Activated T-helper 1 cell treated with anti-CD3 and anti-CD28 coated beads, Interleukin-12 subunit alpha, Interleukin-12 subunit beta, Interleukin-2, Interleukin-4 antibody, amounts not matched to agents 30 ng/mL and 10 ng/mL and 1 ng/mL, durations not matched to agents 14 hours and 24 hours and 36 hours (primary cell): ENCODE data around the gene ZCWPW1. TPM values are rescaled to one million over a fixed set of nuclear protein-coding genes. Genes with fewer than 3 reads are reported as not detected.

Experiments
- DNase-seq: peaks from one replicate; pipeline ENCODE4 v3.0.0; 2021; ENCODE audit warnings: low spot score
- H3K27ac Mint-ChIP-seq: one replicate; pipeline ENCODE4 v1.8.0; 2021; ENCODE audit warnings: mild to moderate bottlenecking, mixed read lengths
- H3K27me3 Mint-ChIP-seq: one replicate; pipeline ENCODE4 v1.8.0; 2022; ENCODE audit warnings: mild to moderate bottlenecking, moderate library complexity, mixed read lengths; ENCODE audit not compliant: insufficient read depth
- H3K36me3 Mint-ChIP-seq: one replicate; pipeline ENCODE4 v1.8.0; 2021; ENCODE audit warnings: low read depth, mixed read lengths
- H3K4me1 Mint-ChIP-seq: one replicate; pipeline ENCODE4 v1.8.0; 2021; ENCODE audit warnings: low read depth, mixed read lengths
- H3K4me3 Mint-ChIP-seq: one replicate; pipeline ENCODE4 v1.8.0; 2021; ENCODE audit warnings: mild to moderate bottlenecking, moderate library complexity, mixed read lengths
- H3K9me3 Mint-ChIP-seq: one replicate; pipeline ENCODE4 v1.8.0; 2021; ENCODE audit warnings: mixed read lengths
- intact Hi-C: fragments of 100-400 bp; cut with micrococcal nuclease; formaldehyde crosslinking; loops from one replicate; pipeline ENCODE4 v1.15.1; 2024
- total RNA-seq: library from RNA; stranded (reverse); gene quantifications from 2 replicates; pipeline ENCODE4 v1.2.3, GENCODE V29; 2022

The ZCWPW1 gene
- total RNA-seq, 1 donor from 2014 or later: 2.0 TPM

DNA sequence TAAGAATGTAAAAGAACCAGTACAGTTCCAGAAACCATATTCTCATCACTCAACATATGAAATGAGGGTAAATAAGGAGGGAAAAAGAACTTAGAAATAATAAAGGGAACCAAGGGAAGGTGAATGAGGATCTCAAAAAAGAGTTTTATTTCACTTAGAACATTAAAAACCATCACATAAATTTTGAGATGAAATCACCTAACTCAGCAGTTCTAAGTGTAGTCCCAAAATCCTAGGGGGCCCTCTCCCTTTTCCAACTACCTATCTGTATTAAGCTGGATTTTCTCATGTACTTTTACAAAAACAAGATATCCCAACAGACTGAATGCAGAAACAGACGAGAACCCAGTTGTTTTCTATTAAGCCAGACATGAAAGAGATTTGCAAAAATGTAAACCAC lies 3.2 kb downstream of the ZCWPW1 start:
- Mint-ChIP-seq H3K27ac (no peak overlapping the region), H3K9me3 (peaks cover 5% of the 10 kb centered on the region), H3K27me3 (peaks cover 17% of the 10 kb centered on the region), H3K4me3 (no peak overlapping the region), H3K4me1 (peaks cover 10% of the 10 kb centered on the region), H3K36me3 (no peaks in the 10 kb centered on the region)
- no peak for DNase-seq
- intact Hi-C loops: loop anchor here (10.0 kb wide), 1 partner anchor 401 kb away; no protein-coding TSS in a partner anchor

DNA sequence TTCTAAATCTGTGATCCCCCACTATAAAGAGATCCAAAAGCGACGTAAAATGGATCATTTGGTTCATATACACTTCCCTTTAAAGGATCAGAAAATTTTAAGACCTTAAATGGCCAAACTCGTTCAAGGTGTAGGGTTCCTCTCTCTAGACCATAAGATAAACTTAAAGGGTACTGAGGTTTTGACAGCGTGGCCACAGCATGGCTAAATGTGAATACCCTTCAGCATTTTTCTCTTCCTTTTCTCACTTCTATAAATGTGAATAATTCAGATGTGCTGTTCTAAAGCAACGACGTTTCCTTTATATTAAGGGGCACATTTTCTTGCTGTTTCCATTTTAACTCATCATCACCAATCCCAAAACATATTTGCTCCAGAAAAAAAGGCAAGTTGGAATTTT lies 5.2 kb downstream of the ZCWPW1 start:
- DNase-seq: no peak
- Mint-ChIP-seq H3K36me3 (no peaks in the 10 kb centered on the region), H3K9me3 (peaks cover 5% of the 10 kb centered on the region), H3K4me3 (no peak overlapping the region), H3K4me1 (peaks cover 14% of the 10 kb centered on the region), H3K27ac (no peak overlapping the region), H3K27me3 (peaks cover 17% of the 10 kb centered on the region)
- intact Hi-C loops: loop anchor here (10.0 kb wide), 1 partner anchor 399 kb away; no protein-coding TSS in a partner anchor

DNA sequence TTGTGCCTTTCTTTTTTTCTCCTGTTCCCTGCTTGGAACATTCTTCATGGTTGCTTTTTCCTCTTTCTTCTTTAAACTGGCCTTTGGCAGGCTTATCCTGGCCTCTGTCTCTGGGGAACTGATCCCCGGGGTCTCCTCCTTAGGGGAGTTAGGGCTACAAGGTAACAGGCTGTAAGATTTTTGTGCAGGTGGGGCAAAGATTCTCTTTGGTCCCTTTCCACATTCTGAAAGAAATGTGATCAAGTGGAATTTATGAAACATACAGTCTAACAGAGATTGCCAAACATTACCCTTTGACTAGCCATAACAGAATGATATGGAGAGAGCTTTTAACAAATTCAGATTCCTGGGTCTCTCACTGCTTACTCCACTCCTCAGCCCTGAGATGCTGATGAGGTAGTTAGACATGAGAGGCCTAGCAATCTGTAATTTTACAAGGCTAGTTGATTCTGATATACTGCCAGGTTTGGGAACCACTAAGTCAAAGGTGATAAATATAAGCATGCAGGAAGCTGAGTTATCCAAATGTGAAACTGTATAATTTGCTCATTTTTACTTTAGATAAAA lies 8.8 kb downstream of the ZCWPW1 start:
- Mint-ChIP-seq H3K36me3 (no peaks in the 10 kb centered on the region), H3K4me3 (no peak overlapping the region), H3K4me1 (peaks cover 9% of the 10 kb centered on the region), H3K27me3 (peaks cover 9% of the 10 kb centered on the region), H3K27ac (no peak overlapping the region), H3K9me3 (no peaks in the 10 kb centered on the region)
- intact Hi-C loops: loop anchor here (10.0 kb wide), 1 partner anchor 395 kb away; no protein-coding TSS in a partner anchor
- no peak for DNase-seq

DNA sequence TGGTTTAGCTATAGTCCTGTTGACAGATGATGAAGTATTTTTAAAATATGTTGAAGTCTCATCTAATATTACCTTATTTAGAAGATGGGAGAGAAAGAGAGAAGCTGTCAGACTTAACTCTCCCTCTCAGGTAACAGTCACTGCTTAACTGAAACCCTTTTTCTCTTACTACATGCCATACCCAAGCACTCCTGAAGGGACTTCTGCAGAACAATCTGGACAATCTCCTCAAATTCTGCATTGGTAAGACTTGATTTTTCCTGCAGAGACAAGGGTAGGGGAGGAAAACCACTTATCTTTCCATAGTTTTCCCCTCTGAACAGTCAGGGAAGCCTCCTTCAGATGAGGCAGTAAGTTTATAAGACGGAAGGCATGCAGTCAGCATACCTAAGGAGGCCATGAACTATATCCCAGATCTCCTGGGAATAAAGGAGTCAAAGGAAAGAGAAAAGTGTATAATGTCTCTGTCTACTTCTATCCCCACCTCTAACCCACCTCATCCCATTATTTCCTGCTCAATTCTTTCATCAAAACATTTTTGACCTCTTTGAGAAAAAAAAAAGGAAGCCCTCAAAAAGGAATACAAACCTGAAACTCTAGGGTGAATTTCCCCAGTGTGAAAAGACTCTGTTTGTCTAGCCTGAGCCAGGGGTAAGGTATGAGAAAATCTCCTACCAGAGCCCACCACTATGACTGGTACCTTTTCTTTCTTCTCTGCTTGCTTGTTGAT lies 9.4 kb downstream of the ZCWPW1 start:
- Mint-ChIP-seq H3K27me3 (peaks cover 9% of the 10 kb centered on the region), H3K36me3 (no peaks in the 10 kb centered on the region), H3K9me3 (no peaks in the 10 kb centered on the region), H3K4me3 (no peak overlapping the region), H3K27ac (no peak overlapping the region), H3K4me1 (peaks cover 9% of the 10 kb centered on the region)
- intact Hi-C loops: no loop called here
- no peak for DNase-seq

DNA sequence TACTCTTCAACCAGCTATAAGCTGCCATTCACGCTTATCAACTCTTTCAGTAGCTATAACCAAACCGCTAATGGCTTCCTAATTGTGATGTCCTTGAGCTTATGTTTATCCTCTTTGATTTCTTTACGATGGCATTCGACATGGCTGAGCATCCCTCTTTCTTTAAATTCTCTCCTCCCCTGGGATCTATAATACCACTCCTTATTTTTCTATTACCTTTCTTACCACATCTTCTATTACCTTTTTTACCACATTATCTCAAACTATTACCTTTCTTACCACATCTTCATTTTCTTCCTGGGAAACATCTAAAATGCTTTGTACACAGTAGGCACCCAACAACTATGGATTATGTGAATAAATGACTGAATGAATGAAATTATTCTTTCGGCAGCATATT lies 13.1 kb downstream of the ZCWPW1 start:
- H3K27me3 Mint-ChIP-seq: peaks cover 2% of the 10 kb centered on the region
- H3K4me3 Mint-ChIP-seq: no peak overlapping the region
- no peaks in the 10 kb centered on the region for H3K9me3 Mint-ChIP-seq
- intact Hi-C loops: no loop called here
- no peaks in the 10 kb centered on the region for H3K36me3 Mint-ChIP-seq
- DNase-seq: no peak
- no peak overlapping the region for H3K27ac Mint-ChIP-seq
- peaks cover 16% of the 10 kb centered on the region for H3K4me1 Mint-ChIP-seq

DNA sequence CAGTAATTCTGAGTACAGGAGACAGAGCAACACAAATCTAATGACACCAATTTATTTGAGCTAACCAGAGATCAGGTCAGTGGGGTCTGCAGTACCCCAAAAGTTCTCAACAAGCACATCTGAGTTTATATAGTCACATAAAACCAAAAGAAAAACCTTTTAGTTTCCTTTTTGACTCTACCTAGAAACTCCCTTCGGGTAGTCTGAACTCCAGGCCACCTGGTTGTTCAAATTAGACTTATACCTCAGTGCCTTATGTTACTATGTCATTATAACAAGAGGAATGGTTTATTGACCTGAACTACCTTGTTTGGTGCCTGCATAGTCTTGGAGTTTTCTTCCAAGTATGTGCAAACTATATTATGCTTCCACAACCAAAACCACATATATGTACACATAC lies 14.6 kb downstream of the ZCWPW1 start:
- Mint-ChIP-seq H3K4me3 (no peak overlapping the region), H3K27ac (no peak overlapping the region), H3K4me1 (peaks cover 7% of the 10 kb centered on the region), H3K9me3 (no peaks in the 10 kb centered on the region), H3K36me3 (no peaks in the 10 kb centered on the region), H3K27me3 (no peaks in the 10 kb centered on the region)
- intact Hi-C loops: no loop called here
- DNase-seq: no peak

DNA sequence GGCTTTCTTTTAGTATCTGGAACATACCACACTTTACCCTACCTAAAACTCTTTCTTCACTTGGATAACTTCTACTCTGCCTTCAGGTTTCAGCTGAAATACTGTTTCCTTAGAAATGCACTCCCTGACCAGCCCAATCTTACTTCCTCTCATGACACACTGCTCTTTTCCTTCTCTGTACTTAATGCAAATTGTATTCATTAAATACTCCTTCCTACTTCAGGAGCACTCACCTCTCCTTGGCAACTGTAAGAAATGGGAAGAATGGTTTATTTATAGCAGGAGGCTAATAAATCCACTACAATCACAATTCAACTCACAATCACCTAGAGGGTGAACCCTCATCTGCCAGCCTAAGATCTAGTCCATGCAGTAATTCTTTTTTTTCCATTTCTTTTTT lies 15.2 kb downstream of the ZCWPW1 start:
- DNase-seq: no peak
- intact Hi-C loops: no loop called here
- H3K4me1 Mint-ChIP-seq: peaks cover 7% of the 10 kb centered on the region
- no peaks in the 10 kb centered on the region for H3K36me3 Mint-ChIP-seq
- no peak overlapping the region for H3K4me3 Mint-ChIP-seq
- no peak overlapping the region for H3K27ac Mint-ChIP-seq
- no peaks in the 10 kb centered on the region for H3K9me3 Mint-ChIP-seq
- no peaks in the 10 kb centered on the region for H3K27me3 Mint-ChIP-seq

DNA sequence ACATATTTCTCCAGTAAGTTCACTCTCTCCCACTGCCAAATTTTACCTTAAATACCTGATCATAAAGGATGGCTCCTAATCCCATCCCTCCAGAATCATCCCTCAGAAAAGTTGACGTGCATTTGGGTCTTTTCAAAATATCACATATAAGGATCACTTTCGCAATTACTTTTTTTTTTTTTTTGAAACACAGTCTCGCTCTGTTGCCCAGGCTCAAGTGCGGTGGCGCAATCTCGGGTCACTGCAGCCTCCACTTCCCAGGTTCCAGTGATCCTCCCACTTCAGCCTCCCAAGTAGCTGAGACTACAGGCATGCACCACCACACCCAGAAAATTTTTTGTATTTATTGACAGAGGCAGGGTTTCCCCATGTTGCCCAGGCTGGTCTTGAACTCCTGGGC lies 17.4 kb downstream of the ZCWPW1 start:
- H3K9me3 Mint-ChIP-seq: no peaks in the 10 kb centered on the region
- peaks cover 7% of the 10 kb centered on the region for H3K4me1 Mint-ChIP-seq
- DNase-seq: no peak
- no peak overlapping the region for H3K27ac Mint-ChIP-seq
- H3K36me3 Mint-ChIP-seq: no peaks in the 10 kb centered on the region
- no peak overlapping the region for H3K4me3 Mint-ChIP-seq
- intact Hi-C loops: no loop called here
- H3K27me3 Mint-ChIP-seq: peaks cover 9% of the 10 kb centered on the region

DNA sequence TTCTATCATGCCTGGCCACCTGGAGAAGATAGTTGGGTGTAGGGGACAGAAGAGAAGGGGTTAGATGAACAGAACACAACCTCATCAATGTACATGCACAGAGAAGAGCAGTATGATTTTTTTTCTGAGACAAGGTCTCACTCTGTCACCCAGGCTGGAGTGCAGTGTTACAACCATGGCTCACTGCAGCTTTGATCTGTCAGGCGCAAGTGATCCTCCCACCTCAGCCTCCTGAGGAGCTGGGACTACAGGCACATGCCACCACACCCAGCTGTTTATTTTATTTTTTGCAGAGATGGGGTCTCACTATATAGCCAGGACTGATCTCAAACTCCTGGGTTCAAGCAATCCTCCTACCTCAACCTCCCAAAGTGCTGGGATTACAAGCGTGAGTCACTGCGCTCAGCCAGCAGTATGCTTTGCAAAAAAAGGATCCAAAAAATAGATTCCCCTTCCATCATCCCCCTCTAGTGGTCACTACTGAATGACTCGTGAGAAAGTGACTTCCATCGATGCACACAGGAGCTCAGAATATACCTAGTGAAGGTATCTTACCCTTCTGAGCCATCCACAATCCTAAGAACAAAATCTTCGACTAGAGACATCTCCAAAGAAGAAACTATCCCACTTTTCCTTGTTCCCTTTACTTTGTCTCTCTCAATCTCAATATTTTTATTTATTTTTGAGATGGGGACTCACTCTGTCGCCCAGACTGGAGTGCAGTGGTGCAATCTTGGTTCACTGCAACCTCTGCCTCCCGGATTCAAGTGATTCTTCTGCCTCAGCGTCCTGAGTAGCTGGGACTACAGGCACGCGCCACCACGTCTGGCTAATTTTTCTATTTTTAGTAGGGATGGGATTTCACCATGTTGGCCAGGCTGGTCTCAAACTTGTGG lies 21.0 kb downstream of the ZCWPW1 start:
- Mint-ChIP-seq H3K4me3 (no peak overlapping the region), H3K4me1 (no peaks in the 10 kb centered on the region), H3K27me3 (peaks cover 24% of the 10 kb centered on the region), H3K27ac (no peak overlapping the region), H3K36me3 (no peaks in the 10 kb centered on the region), H3K9me3 (no peaks in the 10 kb centered on the region)
- intact Hi-C loops: loop anchor here (1.0 to 2.0 kb wide), 5 partner anchors 11 to 275 kb away; partner anchors contain the start of gene PILRA
- DNase-seq: peak; percentile 45

DNA sequence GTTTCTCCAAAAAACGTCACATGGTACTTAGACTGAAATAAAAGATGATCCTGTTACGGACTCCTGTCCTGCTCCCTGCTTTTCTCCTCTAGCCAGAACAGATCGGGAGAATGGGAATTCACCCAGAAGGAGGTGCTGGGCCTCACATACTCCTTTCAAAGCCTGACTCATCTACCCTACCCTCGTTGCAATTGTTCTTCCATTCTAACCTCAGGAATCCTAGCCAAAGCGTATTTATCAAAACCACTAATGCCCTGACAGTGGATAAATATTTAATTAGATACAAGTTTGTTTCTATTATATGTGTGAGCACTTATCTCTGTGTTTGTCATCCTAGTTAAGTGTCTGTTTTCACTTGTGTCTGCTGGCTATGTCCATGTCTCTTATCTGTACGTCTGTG lies 21.7 kb downstream of the ZCWPW1 start:
- Mint-ChIP-seq H3K27me3 (peaks cover 31% of the 10 kb centered on the region), H3K36me3 (no peaks in the 10 kb centered on the region), H3K4me3 (no peak overlapping the region), H3K27ac (no peak overlapping the region), H3K9me3 (no peaks in the 10 kb centered on the region), H3K4me1 (no peaks in the 10 kb centered on the region)
- intact Hi-C loops: loop anchor here (1.0 to 2.0 kb wide), 5 partner anchors 10 to 274 kb away; partner anchors contain the start of gene PILRA
- no peak for DNase-seq

DNA sequence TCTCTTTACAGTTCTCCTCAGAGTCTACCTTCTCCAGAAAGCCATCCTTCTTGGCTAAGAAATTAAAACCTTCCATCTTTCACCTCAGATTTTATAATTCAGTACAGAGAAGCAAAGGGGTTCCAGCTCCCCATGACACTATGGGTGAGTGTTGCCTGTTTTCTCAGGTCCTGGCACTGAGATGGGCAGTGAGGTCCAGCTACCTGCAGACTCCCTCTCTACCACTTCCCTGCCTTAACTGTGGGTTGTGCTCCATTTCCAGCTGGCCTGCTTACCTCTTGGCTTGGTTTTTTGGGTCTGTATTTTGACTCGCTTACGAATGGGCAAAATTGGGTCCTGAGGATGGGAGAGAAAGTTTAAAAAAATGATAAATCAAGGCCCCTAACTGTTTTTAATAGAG lies 26.3 kb downstream of the ZCWPW1 start:
- Mint-ChIP-seq H3K27ac (no peak overlapping the region), H3K9me3 (no peaks in the 10 kb centered on the region), H3K36me3 (no peaks in the 10 kb centered on the region), H3K4me3 (no peak overlapping the region), H3K4me1 (peaks cover under 1% of the 10 kb centered on the region), H3K27me3 (peaks cover 54% of the 10 kb centered on the region)
- intact Hi-C loops: no loop called here
- DNase-seq: no peak

DNA sequence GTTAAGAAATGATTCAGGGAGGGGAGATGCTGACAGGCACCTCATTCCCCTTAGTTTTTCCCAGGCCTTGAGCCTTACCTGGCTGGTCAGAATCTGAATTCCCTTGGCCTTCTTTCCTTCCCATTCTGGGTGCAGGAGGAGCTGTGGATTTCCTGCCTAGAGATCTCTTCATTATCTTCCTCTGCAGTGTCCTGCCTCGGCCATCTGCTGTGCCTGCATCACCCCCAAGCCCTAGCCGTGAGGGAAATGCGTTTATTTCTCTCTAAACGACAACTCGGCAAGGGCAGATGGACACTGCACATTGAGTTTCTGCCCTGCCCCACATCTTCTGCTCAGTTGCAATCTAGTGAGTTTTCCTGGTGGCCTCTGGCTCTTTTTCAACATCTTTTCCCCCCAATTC lies 26.7 kb downstream of the ZCWPW1 start:
- H3K4me3 Mint-ChIP-seq: no peak overlapping the region
- H3K4me1 Mint-ChIP-seq: peaks cover 5% of the 10 kb centered on the region
- no peaks in the 10 kb centered on the region for H3K9me3 Mint-ChIP-seq
- intact Hi-C loops: no loop called here
- peaks cover 50% of the 10 kb centered on the region for H3K27me3 Mint-ChIP-seq
- H3K36me3 Mint-ChIP-seq: no peaks in the 10 kb centered on the region
- DNase-seq: no peak
- H3K27ac Mint-ChIP-seq: no peak overlapping the region

DNA sequence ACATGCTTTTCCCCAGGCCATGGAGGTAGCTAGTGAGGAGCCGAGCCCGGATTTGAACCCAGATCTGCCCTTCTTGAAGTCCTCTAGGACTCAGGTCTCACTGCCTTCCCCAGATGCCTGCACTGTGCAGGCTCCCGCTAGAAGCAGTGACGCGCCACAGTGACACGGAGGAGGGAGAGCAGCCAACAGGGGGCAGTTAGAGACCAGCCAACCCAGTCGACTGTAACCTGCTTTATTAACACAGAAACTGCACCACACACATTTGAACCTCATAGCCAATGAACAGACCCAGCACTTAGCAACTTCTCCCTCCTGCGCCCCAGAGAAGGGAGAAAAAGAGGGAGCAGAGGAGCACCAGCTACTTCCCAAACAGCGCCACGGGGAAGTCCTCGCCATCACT lies 27.8 kb downstream of the ZCWPW1 start:
- peaks cover 48% of the 10 kb centered on the region for H3K27me3 Mint-ChIP-seq
- intact Hi-C loops: no loop called here
- no peaks in the 10 kb centered on the region for H3K36me3 Mint-ChIP-seq
- no peak for DNase-seq
- H3K4me3 Mint-ChIP-seq: no peak overlapping the region
- no peaks in the 10 kb centered on the region for H3K9me3 Mint-ChIP-seq
- H3K4me1 Mint-ChIP-seq: peaks cover 13% of the 10 kb centered on the region
- H3K27ac Mint-ChIP-seq: no peak overlapping the region
